ENCODE data around the gene PRSS21.
A peak's percentile ranks its signal among the peaks of the same experiment; 100 is the strongest.

Gene PRSS21

GRCh38 chr16:2867987-2868789, 51.2 kb downstream of the PRSS21 start:
- Histone ChIP-seq H3K9me2 (replicated peaks; ENCODE audit: control insufficient read depth, low read length) (no peaks in the 10 kb centered on the region), H3K4me1 (ENCODE audit: control insufficient read depth, low read length) (peaks cover 5% of the 10 kb centered on the region), H3F3A (ENCODE audit: control insufficient read depth, insufficient read depth) (peaks cover 5% of the 10 kb centered on the region; the same call in 1 of the 2 replicates), H3K27ac (ENCODE audit: low read depth, low read length) (peak overlapping the region; percentile 50), H4K20me1 (ENCODE audit: control insufficient read depth, insufficient read depth, low read depth, low read length) (no peaks in the 10 kb centered on the region), H3K4me3 (ENCODE audit: low read length) (peak overlapping the region; percentile 88), H3K27me3 (ENCODE audit: control insufficient read depth, low read length) (no peaks in the 10 kb centered on the region), H3K79me2 (ENCODE audit: control insufficient read depth, low read length) (no peaks in the 10 kb centered on the region), H3K4me2 (ENCODE audit: low read length) (peak overlapping the region; percentile 89), H3K9me3 (ENCODE audit: control insufficient read depth, insufficient read depth, low read length) (no peaks in the 10 kb centered on the region), H3K36me3 (ENCODE audit: control insufficient read depth, low read length) (no peaks in the 10 kb centered on the region)
- TF ChIP-seq EZH2phosphoT487 (IDR thresholded peaks at IDR 0.05; ENCODE audit: borderline replicate concordance, low read length): no peak
- TF ChIP-seq, protein P1, sequence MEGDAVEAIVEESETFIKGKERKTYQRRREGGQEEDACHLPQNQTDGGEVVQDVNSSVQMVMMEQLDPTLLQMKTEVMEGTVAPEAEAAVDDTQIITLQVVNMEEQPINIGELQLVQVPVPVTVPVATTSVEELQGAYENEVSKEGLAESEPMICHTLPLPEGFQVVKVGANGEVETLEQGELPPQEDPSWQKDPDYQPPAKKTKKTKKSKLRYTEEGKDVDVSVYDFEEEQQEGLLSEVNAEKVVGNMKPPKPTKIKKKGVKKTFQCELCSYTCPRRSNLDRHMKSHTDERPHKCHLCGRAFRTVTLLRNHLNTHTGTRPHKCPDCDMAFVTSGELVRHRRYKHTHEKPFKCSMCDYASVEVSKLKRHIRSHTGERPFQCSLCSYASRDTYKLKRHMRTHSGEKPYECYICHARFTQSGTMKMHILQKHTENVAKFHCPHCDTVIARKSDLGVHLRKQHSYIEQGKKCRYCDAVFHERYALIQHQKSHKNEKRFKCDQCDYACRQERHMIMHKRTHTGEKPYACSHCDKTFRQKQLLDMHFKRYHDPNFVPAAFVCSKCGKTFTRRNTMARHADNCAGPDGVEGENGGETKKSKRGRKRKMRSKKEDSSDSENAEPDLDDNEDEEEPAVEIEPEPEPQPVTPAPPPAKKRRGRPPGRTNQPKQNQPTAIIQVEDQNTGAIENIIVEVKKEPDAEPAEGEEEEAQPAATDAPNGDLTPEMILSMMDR (IDR thresholded peaks at IDR 0.05; ENCODE audit: low read depth, low read length, poor library complexity, severe bottlenecking): peak; percentile 91

All from DOHH2 (cell line).